Measurements from ENCODE around the gene UACA. TPM values are rescaled to one million over a fixed set of nuclear protein-coding genes. Genes with fewer than 3 reads are reported as not detected.

Gene UACA
- total and polyA plus RNA-seq, 2 donors from 2014 or later, result 49.6 to 92.7 TPM

GRCh38 chr15:70793694-70794093 is 30.3 kb upstream of the UACA start:
- Histone ChIP-seq H3K9ac (ENCODE audit: low read length in 3 of 3) (no peak overlapping the region), H3K36me3 (ENCODE audit: control insufficient read depth in 2 of 3, insufficient read depth in 3 of 3, low read length in 3 of 3) (no peaks in the 10 kb centered on the region), H3K27me3 (ENCODE audit: control insufficient read depth, insufficient read depth, low read length) (no peaks in the 10 kb centered on the region), H3K4me3 (ENCODE audit: low read length in 3 of 3) (no peak overlapping the region), H3K27ac (ENCODE audit: low read depth in 2 of 2, low read length in 2 of 2) (no peak overlapping the region), H3K9me3 (ENCODE audit: control insufficient read depth in 2 of 3, insufficient read depth in 1 of 3, low read length in 3 of 3) (no peaks in the 10 kb centered on the region), H3K4me1 (ENCODE audit: control insufficient read depth in 2 of 3, insufficient read depth in 2 of 3, low read depth in 1 of 3, low read length in 3 of 3) (peaks cover 0 to 2% (median 0%) of the 10 kb centered on the region in 3 donors)
- DNase-seq, result no peak
- FAIRE-seq, result no peak
- TF ChIP-seq CTCF (IDR thresholded peaks at IDR 0.05; ENCODE audit: borderline replicate concordance, extremely low read depth, insufficient read depth), result no peak
- intact Hi-C loops (cut with DNase I), result no loop called here

- intact Hi-C loops (cut with DNase I), result no loop called here
- no peaks in the 10 kb centered on the region for H3K4me1 ChIP-seq (ENCODE audit: control insufficient read depth in 2 of 3, insufficient read depth in 2 of 3, low read depth in 1 of 3, low read length in 3 of 3)
- H3K36me3 ChIP-seq (ENCODE audit: control insufficient read depth in 2 of 3, insufficient read depth in 3 of 3, low read length in 3 of 3), result no peaks in the 10 kb centered on the region
- no peak for TF ChIP-seq CTCF (IDR thresholded peaks at IDR 0.05; ENCODE audit: borderline replicate concordance, extremely low read depth, insufficient read depth)
- FAIRE-seq (no peak), DNase-seq (no peak)
- H3K27ac ChIP-seq (ENCODE audit: low read depth in 2 of 2, low read length in 2 of 2), result no peak overlapping the region
- H3K27me3 ChIP-seq (ENCODE audit: control insufficient read depth, insufficient read depth, low read length), result no peaks in the 10 kb centered on the region
- no peak overlapping the region for H3K4me3 ChIP-seq (ENCODE audit: low read length in 3 of 3)
- H3K9ac ChIP-seq (ENCODE audit: low read length in 3 of 3), result no peak overlapping the region
- H3K9me3 ChIP-seq (ENCODE audit: control insufficient read depth in 2 of 3, insufficient read depth in 1 of 3, low read length in 3 of 3), result no peaks in the 10 kb centered on the region
Measured at GRCh38 chr15:70792171-70792573, 28.8 kb upstream of the UACA start.

- H3K9me3 ChIP-seq (ENCODE audit: control insufficient read depth in 2 of 3, insufficient read depth in 1 of 3, low read length in 3 of 3), result no peaks in the 10 kb centered on the region
- no peak for TF ChIP-seq CTCF (IDR thresholded peaks at IDR 0.05; ENCODE audit: borderline replicate concordance, extremely low read depth, insufficient read depth)
- H3K4me3 ChIP-seq (ENCODE audit: low read length in 3 of 3), result no peak overlapping the region
- DNase-seq (no peak), FAIRE-seq (no peak)
- intact Hi-C loops (cut with DNase I), result no loop called here
- H3K36me3 ChIP-seq (ENCODE audit: control insufficient read depth in 2 of 3, insufficient read depth in 3 of 3, low read length in 3 of 3), result no peaks in the 10 kb centered on the region
- H3K27me3 ChIP-seq (ENCODE audit: control insufficient read depth, insufficient read depth, low read length), result no peaks in the 10 kb centered on the region
- H3K27ac ChIP-seq (ENCODE audit: low read depth in 2 of 2, low read length in 2 of 2), result no peak overlapping the region
- H3K4me1 ChIP-seq (ENCODE audit: control insufficient read depth in 2 of 3, insufficient read depth in 2 of 3, low read depth in 1 of 3, low read length in 3 of 3), result no peaks in the 10 kb centered on the region
- no peak overlapping the region for H3K9ac ChIP-seq (ENCODE audit: low read length in 3 of 3)
Measured at GRCh38 chr15:70791259-70791658, 27.9 kb upstream of the UACA start.

DNA sequence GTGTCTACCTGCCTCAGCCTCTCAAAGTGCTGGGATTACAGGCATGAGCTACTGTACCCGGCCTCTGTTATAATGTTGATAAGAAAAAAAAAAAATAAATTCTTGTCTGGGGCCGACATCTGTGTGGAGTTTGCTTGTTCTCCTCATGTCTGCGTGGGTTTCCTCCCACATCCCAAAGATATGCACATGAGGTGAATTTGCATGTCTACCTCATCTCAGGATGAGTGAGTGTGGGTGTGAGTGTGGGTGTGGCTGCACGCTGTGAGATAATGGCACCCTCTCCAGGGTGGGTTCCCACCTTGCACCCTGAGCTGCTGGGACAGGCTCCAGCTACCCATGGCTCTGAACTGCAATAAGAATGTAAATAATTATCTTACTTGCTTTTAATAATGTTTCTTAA is 25.9 kb upstream of the UACA start:
- TF ChIP-seq CTCF (IDR thresholded peaks at IDR 0.05; ENCODE audit: borderline replicate concordance, extremely low read depth, insufficient read depth), result no peak
- intact Hi-C loops (cut with DNase I), result no loop called here
- no peak for FAIRE-seq
- H3K9ac ChIP-seq (ENCODE audit: low read length in 3 of 3), result no peak overlapping the region
- H3K9me3 ChIP-seq (ENCODE audit: control insufficient read depth in 2 of 3, insufficient read depth in 1 of 3, low read length in 3 of 3), result no peaks in the 10 kb centered on the region
- H3K27me3 ChIP-seq (ENCODE audit: control insufficient read depth, insufficient read depth, low read length), result no peaks in the 10 kb centered on the region
- no peak overlapping the region for H3K4me3 ChIP-seq (ENCODE audit: low read length in 3 of 3)
- no peaks in the 10 kb centered on the region for H3K4me1 ChIP-seq (ENCODE audit: control insufficient read depth in 2 of 3, insufficient read depth in 2 of 3, low read depth in 1 of 3, low read length in 3 of 3)
- no peak overlapping the region for H3K27ac ChIP-seq (ENCODE audit: low read depth in 2 of 2, low read length in 2 of 2)
- no peaks in the 10 kb centered on the region for H3K36me3 ChIP-seq (ENCODE audit: control insufficient read depth in 2 of 3, insufficient read depth in 3 of 3, low read length in 3 of 3)
- no peak for DNase-seq
